HepG2 (cell line): ENCODE results near the gene UXS1. TPM values are rescaled to one million over a fixed set of nuclear protein-coding genes. Genes with fewer than 3 reads are reported as not detected.

Source experiments
- BHLHE40 ChIP-seq: IDR thresholded peaks from 2 replicates; pipeline ENCODE4 v1.6.1; 2011; ENCODE audit warnings: low read length, improper control_type of control experiment
- FOXA1 ChIP-seq, 2 experiments: fragments of 450-650 bp in 1 of 2; sonication (generic) in 1 of 2; formaldehyde crosslinking in 1 of 2; IDR thresholded peaks; 2 replicates each; pipeline versions ENCODE4 v1.4.0 to v1.6.1; 2016 to 2020; ENCODE audit warnings: missing genetic modification reagents in 1 of 2
- GMEB2 ChIP-seq: IDR thresholded peaks from 2 replicates; pipeline ENCODE4 v1.6.1; 2016; ENCODE audit warnings: missing biosample characterization, missing genetic modification reagents, low read depth
- HMGXB3 ChIP-seq: sonication (generic); formaldehyde crosslinking; IDR thresholded peaks from 2 replicates; pipeline ENCODE4 v1.4.0; 2020; ENCODE audit warnings: missing genetic modification reagents, borderline replicate concordance
- HNRNPL ChIP-seq: fragments of 200-400 bp; formaldehyde crosslinking; IDR thresholded peaks from 2 replicates; pipeline ENCODE4 v1.6.1; 2017; ENCODE audit warnings: mild to moderate bottlenecking, low read depth, low read length
- KAT8 ChIP-seq: IDR thresholded peaks from 2 replicates; pipeline ENCODE4 v1.6.1; 2016; ENCODE audit warnings: missing genetic modification reagents, missing compliant biosample characterization
- KDM6A ChIP-seq: IDR thresholded peaks from 2 replicates; pipeline ENCODE4 v1.6.1; 2016; ENCODE audit warnings: low read depth
- MAFK ChIP-seq, 2 experiments: IDR thresholded peaks in 1 of 2; conservative IDR thresholded peaks in 1 of 2; 2 replicates each; pipeline ENCODE4 v1.6.1; 2011; ENCODE audit warnings: improper control_type of control experiment in 2 of 2, low read length in 2 of 2
- SNAI1 ChIP-seq: sonication (generic); formaldehyde crosslinking; IDR thresholded peaks from 2 replicates; pipeline ENCODE4 v1.5.0; 2020; ENCODE audit warnings: mild to moderate bottlenecking, missing genetic modification reagents, borderline replicate concordance
- STAT6 ChIP-seq: sonication (generic); formaldehyde crosslinking; IDR thresholded peaks from 2 replicates; pipeline ENCODE4 v1.4.0; 2020; ENCODE audit warnings: missing genetic modification reagents, mild to moderate bottlenecking, borderline replicate concordance
- ZIK1 ChIP-seq: sonication (generic); formaldehyde crosslinking; IDR thresholded peaks from 2 replicates; pipeline ENCODE4 v1.5.0; 2020; ENCODE audit warnings: mild to moderate bottlenecking, low read depth, missing genetic modification reagents, borderline replicate concordance
- ZMYM4 ChIP-seq: sonication (generic); formaldehyde crosslinking; IDR thresholded peaks from 2 replicates; pipeline ENCODE4 v1.8.1; 2023; ENCODE audit warnings: mild to moderate bottlenecking, missing genetic modification reagents
- ZNF251 ChIP-seq: sonication (generic); formaldehyde crosslinking; IDR thresholded peaks from 2 replicates; pipeline ENCODE4 v1.9.0; 2021; ENCODE audit warnings: mild to moderate bottlenecking, missing genetic modification reagents
- ZNF687 ChIP-seq: sonication (generic); formaldehyde crosslinking; IDR thresholded peaks from 2 replicates; pipeline ENCODE4 v1.5.1; 2020; ENCODE audit warnings: mild to moderate bottlenecking, missing genetic modification reagents, moderate library complexity
- ZSCAN29 ChIP-seq: sonication (generic); formaldehyde crosslinking; conservative IDR thresholded peaks from 2 replicates; pipeline ENCODE4 v1.4.0; 2020; ENCODE audit warnings: mild to moderate bottlenecking, missing genetic modification reagents
- ZZZ3 ChIP-seq: sonication (generic); formaldehyde crosslinking; IDR thresholded peaks from 2 replicates; pipeline ENCODE4 v1.4.0; 2020; ENCODE audit warnings: missing genetic modification reagents, mild to moderate bottlenecking, borderline replicate concordance
- polyA plus RNA-seq, 8 experiments: library from polyadenylated mRNA; depleted of rRNA in 3 of 8; stranded (reverse) in 7 of 8; unstranded in 1 of 8; fragments of >200 nt; fragmentation: Illumina TruSeq in 4 of 8; extraction: Trizol in 4 of 8; gene quantifications; 2 replicates each; pipeline versions ENCODE4 v1.2.1 to v1.2.3, GENCODE V29; 2011 to 2016; ENCODE audit warnings: low read depth in 4 of 8, missing spikeins in 1 of 8, mixed read lengths in 1 of 8; ENCODE audit not compliant: insufficient read depth in 1 of 8
- total RNA-seq, 5 experiments: library from RNA; depleted of rRNA; stranded (reverse); fragments of >200 nt; fragmentation: Illumina TruSeq; extraction: Trizol; gene quantifications; 2 replicates each; pipeline ENCODE4 v1.2.3, GENCODE V29; 2016; ENCODE audit warnings: low read depth in 1 of 5

The UXS1 gene
- total and polyA plus RNA-seq, 2 of the 13 experiments (the other 11 are each of a cell fraction or from before 2014, with no cell fraction given): 53.3 to 110 TPM

- TF ChIP-seq MAFK (conservative IDR thresholded peaks at IDR 0.05 in 1 of 2, IDR thresholded peaks at IDR 0.05 in 1 of 2; ENCODE audit: low read length in 2 of 2): no peak
- TF ChIP-seq HNRNPL: no peak
- no peak for TF ChIP-seq ZIK1 (CRISPR knock-in tag)
- TF ChIP-seq ZMYM4 (CRISPR knock-in tag): no peak
- no peak for TF ChIP-seq ZSCAN29 (CRISPR knock-in tag)
- no peak for TF ChIP-seq KDM6A (CRISPR knock-in tag)
- TF ChIP-seq HMGXB3 (CRISPR knock-in tag): no peak
- TF ChIP-seq FOXA1 (IDR thresholded peaks at IDR 0.05): no peak
- no peak for TF ChIP-seq FOXA1 (CRISPR knock-in tag; IDR thresholded peaks at IDR 0.05)
- TF ChIP-seq GMEB2 (CRISPR knock-in tag): no peak
- TF ChIP-seq ZNF687 (CRISPR knock-in tag): no peak
- TF ChIP-seq KAT8 (CRISPR knock-in tag): no peak
- no peak for TF ChIP-seq SNAI1
- no peak for TF ChIP-seq BHLHE40
- TF ChIP-seq ZZZ3 (CRISPR knock-in tag): no peak
- TF ChIP-seq ZNF251: no peak
- no peak for TF ChIP-seq STAT6 (CRISPR knock-in tag)
Observed at GRCh38 chr2:106104332-106105062, 89.6 kb downstream of the UXS1 start (continued).
